K562 (cell line): Measurements from ENCODE around the gene TTN.

ENCODE experiments used
- FOXP1 ChIP-seq: sonication (generic); formaldehyde crosslinking; IDR thresholded peaks from 2 replicates; pipeline ENCODE4 v1.8.0; 2022; ENCODE audit warnings: mild to moderate bottlenecking, missing genetic modification reagents
- GATAD2B ChIP-seq: fragments of 450-650 bp; IDR thresholded peaks from 2 replicates; pipeline ENCODE4 v1.6.1; 2017; ENCODE audit warnings: mild to moderate bottlenecking, borderline replicate concordance
- HMGXB4 ChIP-seq: sonication (generic); formaldehyde crosslinking; IDR thresholded peaks from 2 replicates; pipeline ENCODE4 v1.8.1; 2023; ENCODE audit warnings: mild to moderate bottlenecking, missing genetic modification reagents
- IFI16 ChIP-seq: fragments of 250-450 bp; sonication (Bioruptor Pico); IDR thresholded peaks from 2 replicates; pipeline ENCODE4 v2.1.2; 2022; ENCODE audit warnings: mild to moderate bottlenecking, inconsistent platforms
- KHSRP ChIP-seq: fragments of 450-650 bp; IDR thresholded peaks from 2 replicates; pipeline ENCODE4 v1.6.1; 2017
- TAF1 ChIP-seq: IDR thresholded peaks from 2 replicates; pipeline ENCODE4 v1.6.1; 2011; ENCODE audit warnings: mild to moderate bottlenecking, low read length, moderate library complexity; ENCODE audit not compliant: insufficient read depth, control insufficient read depth, severe bottlenecking; ENCODE audit errors: extremely low read depth
- ZFP91 ChIP-seq: sonication (generic); formaldehyde crosslinking; IDR thresholded peaks from 2 replicates; pipeline ENCODE4 v1.8.0; 2022; ENCODE audit warnings: mild to moderate bottlenecking, missing genetic modification reagents

- no peak for TF ChIP-seq GATAD2B
- no peak for TF ChIP-seq KHSRP
- no peak for TF ChIP-seq IFI16 (CRISPR knock-in tag)
- TF ChIP-seq ZFP91, result no peak
- no peak for TF ChIP-seq TAF1
- TF ChIP-seq HMGXB4 (CRISPR knock-in tag), result no peak
- TF ChIP-seq FOXP1 (CRISPR knock-in tag), result no peak
Observed at GRCh38 chr2:178783889-178784288, 23.3 kb downstream of the TTN start.
